Ovary (tissue), 9 donors: ENCODE data around the gene PDLIM7. TPM values are rescaled to one million over a fixed set of nuclear protein-coding genes. Genes with fewer than 3 reads are reported as not detected.

Source experiments
- DNase-seq, 5 donors: peaks; one replicate each; pipeline ENCODE4 v3.0.0-alpha.2; 2019 to 2020
- H3K27ac ChIP-seq, 2 donors: fragments of 200-600 bp; one replicate each; pipeline versions ENCODE4 v1.5.1 to v1.8.0; 2019 to 2022
- H3K27me3 ChIP-seq: fragments of 200-600 bp; one replicate; pipeline ENCODE4 v1.8.0; 2022
- H3K36me3 ChIP-seq: fragments of 200-600 bp; sonication (generic); one replicate; pipeline ENCODE4 v1.5.1; 2019
- H3K4me1 ChIP-seq: one replicate; pipeline ENCODE4 v1.8.1; 2013; ENCODE audit warnings: mild to moderate bottlenecking, moderate library complexity; ENCODE audit not compliant: insufficient read depth
- H3K4me3 ChIP-seq: fragments of 200-600 bp; sonication (generic); one replicate; pipeline ENCODE4 v1.5.1; 2017
- H3K9me3 ChIP-seq, 2 donors: fragments of 200-600 bp in 1 of 2; sonication (generic) in 1 of 2; one replicate each; pipeline versions ENCODE4 v1.5.1 to v1.8.1; 2013 to 2019; ENCODE audit warnings: mild to moderate bottlenecking in 1 of 2, moderate library complexity in 1 of 2
- EP300 ChIP-seq: sonication (generic); formaldehyde crosslinking; IDR thresholded peaks from one replicate; pipeline ENCODE4 v1.6.1; 2017; ENCODE audit warnings: antibody characterized with exemption
- POLR2A ChIP-seq: fragments of 450-650 bp; IDR thresholded peaks from one replicate; pipeline ENCODE4 v1.6.1; 2017; ENCODE audit warnings: antibody characterized with exemption, mild to moderate bottlenecking, moderate library complexity
- WGBS, 3 donors: extraction: QIAGEN DNeasy Blood & Tissue Kit in 1 of 3; methylation state at CpG; one replicate each; pipeline versions ENCODE4 v1.1.5 to v1.1.7; 2013 to 2017; 5-methylcytosine and 5-hydroxymethylcytosine counted together
- intact Hi-C, 4 donors: fragments of 100-400 bp; cut with DNase I; formaldehyde crosslinking; loops; one replicate each; pipeline versions ENCODE4 v1.11.0 to v1.15.1; 2022 to 2023
- polyA plus RNA-seq, 2 donors: library from polyadenylated mRNA; stranded (reverse); fragments of 200-250 nt in 1 of 2; fragments of 350-450 nt in 1 of 2; fragmentation: Illumina TruSeq in 1 of 2; extraction: RNeasy Lipid Tissue Mini Kit (QIAGEN cat#74804) in 1 of 2; gene quantifications; one replicate each; pipeline ENCODE4 v1.2.3, GENCODE V29; 2013 to 2014
- total RNA-seq, 7 donors: library from RNA; depleted of rRNA in 2 of 7; stranded (reverse); fragments of >200 nt in 2 of 7; fragmentation: NEBNext Ultra II Directional in 3 of 7; extraction: Animal tissue kit (Norgen Biotek cat#: 25700) in 3 of 7; gene quantifications; one replicate each; pipeline versions ENCODE4 v1.1.0 to v1.2.4, GENCODE V29; 2016 to 2023
- TF ChIP-seq, protein P1 (sequence below), 3 donors: fragments of 450-650 bp in 2 of 3; fragments of 200-600 bp in 1 of 3; IDR thresholded peaks; one replicate each; pipeline versions ENCODE4 v1.5.1 to v1.8.0; 2016 to 2022; ENCODE audit warnings: antibody characterized with exemption in 3 of 3, mild to moderate bottlenecking in 1 of 3
- donor health status: DM: no; HTN: no; CAD: no; lungs with moderate emphysema.
- donor health status: DM: no; HTN: no; CAD: no.
- donor health status: Bipolar disorder and iron deficiency.
- donor health status: DM: yes; HTN: yes; CAD: no.
- donor health status: DM: no; HTN: no; CAD: no.
- donor health status: DM: yes; HTN: yes; CAD: no.

PDLIM7 gene
- total and polyA plus RNA-seq, 9 donors: 25.7 to 243 (median 83.3) TPM

DNA sequence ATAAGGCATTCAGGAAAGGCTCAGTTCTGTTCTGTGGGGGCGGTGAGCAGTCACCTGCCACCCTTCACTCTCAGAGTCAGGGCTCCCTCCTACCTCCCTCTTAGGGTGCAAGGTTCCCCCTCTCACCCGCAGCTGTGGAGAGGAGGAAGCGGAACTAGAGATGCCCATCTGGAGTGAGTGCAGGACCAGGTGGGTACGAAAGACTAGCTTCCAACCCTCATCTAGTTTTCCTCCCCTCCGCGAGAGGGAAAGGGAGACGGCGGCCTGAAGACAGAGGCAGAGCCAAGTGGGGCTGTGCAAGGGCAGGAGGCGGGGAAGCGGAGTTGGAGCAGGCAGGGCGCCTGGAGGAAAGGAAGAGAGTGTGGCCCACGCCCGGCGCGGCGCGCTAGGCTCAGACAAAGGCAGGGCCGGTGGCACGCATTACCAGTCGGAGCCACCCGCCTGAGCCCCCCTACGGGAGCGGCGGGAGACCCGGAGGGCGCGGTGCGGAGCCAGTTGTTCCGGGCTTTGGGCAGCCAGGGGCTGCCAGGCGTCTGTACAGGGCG, 43.5 kb downstream of the PDLIM7 start:
- Histone ChIP-seq H3K27ac (no peak overlapping the region), H3K4me3 (peak overlapping the region; percentile 44), H3K27me3 (no peaks in the 10 kb centered on the region), H3K4me1 (peaks cover 7% of the 10 kb centered on the region), H3K9me3 (no peaks in the 10 kb centered on the region), H3K36me3 (no peaks in the 10 kb centered on the region)
- peak in 2 of 5 donors; percentile 62 to 68 for DNase-seq
- TF ChIP-seq, protein P1, sequence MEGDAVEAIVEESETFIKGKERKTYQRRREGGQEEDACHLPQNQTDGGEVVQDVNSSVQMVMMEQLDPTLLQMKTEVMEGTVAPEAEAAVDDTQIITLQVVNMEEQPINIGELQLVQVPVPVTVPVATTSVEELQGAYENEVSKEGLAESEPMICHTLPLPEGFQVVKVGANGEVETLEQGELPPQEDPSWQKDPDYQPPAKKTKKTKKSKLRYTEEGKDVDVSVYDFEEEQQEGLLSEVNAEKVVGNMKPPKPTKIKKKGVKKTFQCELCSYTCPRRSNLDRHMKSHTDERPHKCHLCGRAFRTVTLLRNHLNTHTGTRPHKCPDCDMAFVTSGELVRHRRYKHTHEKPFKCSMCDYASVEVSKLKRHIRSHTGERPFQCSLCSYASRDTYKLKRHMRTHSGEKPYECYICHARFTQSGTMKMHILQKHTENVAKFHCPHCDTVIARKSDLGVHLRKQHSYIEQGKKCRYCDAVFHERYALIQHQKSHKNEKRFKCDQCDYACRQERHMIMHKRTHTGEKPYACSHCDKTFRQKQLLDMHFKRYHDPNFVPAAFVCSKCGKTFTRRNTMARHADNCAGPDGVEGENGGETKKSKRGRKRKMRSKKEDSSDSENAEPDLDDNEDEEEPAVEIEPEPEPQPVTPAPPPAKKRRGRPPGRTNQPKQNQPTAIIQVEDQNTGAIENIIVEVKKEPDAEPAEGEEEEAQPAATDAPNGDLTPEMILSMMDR (IDR thresholded peaks at IDR 0.05): no peak
- TF ChIP-seq EP300 (no peak), POLR2A (no peak)
- intact Hi-C loops: loop anchor here (2.0 to 10.0 kb wide), 6 partner anchors 37 to 339 kb away; partner anchors contain the start of gene MXD3 (in 2 of the 4)
- WGBS, 3 donors: 8% methylated on average over 31 of the region's 31 CpGs

DNA sequence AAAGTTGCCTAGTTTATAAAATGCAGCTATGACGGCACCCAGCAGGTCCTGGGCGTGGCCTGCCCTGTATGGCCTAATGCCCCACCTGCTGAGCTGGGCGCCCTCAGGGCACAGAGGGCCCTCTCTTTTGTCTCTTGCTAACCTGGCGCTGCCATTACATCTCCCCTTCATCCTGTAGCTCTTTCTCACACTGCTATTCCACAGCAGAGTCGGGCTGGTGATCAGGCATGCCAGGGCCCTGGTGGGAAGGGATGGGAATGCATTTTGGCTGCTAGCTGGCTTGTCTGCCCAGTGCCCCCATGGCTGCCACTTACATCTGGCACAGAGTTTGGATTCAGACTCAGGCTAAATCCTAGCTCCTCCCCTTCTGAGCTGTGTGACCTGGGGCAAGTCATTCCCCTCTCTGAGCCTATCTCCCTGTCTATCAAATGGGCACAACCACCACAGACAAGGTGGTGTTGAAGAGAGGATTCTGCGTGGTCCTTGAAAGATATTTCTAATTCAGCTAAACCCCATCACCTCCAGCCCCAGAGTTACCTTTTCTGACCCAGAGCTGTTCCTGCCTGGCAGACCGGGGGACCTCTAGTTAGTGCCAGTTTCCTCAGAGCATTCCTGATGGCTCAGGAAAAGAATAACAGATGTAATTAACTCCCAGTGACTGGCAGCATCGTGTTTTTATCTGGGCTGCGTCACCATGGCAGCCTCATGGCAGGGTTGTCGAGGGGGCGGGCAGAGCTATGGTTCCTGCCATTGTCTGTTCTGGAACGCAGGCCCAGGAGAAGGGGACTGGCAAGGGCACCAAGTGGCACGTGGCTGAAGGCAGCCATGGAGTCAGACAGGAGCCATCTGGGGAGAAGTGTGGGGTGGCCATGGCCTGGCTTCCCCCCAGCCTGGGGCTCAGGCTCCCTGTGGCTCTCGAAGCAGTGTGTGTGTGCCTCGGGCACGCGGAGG, 44.4 kb downstream of the PDLIM7 start:
- H3K36me3 ChIP-seq: no peaks in the 10 kb centered on the region
- H3K27ac ChIP-seq: no peak overlapping the region
- H3K4me1 ChIP-seq: peaks cover 7% of the 10 kb centered on the region
- H3K27me3 ChIP-seq: no peaks in the 10 kb centered on the region
- H3K4me3 ChIP-seq: no peak overlapping the region
- WGBS, 3 donors: 83 to 92% (median 84%) methylated on average over 17 of the region's 17 CpGs
- no peaks in the 10 kb centered on the region for H3K9me3 ChIP-seq
- DNase-seq: no peak
- intact Hi-C loops: loop anchor here in 3 of 4 donors (5.0 to 10.0 kb wide), 4 partner anchors 36 to 338 kb away; partner anchors contain the start of gene MXD3 (in 2 of the 3)
- TF ChIP-seq POLR2A: no peak
- TF ChIP-seq EP300: no peak
- TF ChIP-seq, protein P1 (IDR thresholded peaks at IDR 0.05): no peak

DNA sequence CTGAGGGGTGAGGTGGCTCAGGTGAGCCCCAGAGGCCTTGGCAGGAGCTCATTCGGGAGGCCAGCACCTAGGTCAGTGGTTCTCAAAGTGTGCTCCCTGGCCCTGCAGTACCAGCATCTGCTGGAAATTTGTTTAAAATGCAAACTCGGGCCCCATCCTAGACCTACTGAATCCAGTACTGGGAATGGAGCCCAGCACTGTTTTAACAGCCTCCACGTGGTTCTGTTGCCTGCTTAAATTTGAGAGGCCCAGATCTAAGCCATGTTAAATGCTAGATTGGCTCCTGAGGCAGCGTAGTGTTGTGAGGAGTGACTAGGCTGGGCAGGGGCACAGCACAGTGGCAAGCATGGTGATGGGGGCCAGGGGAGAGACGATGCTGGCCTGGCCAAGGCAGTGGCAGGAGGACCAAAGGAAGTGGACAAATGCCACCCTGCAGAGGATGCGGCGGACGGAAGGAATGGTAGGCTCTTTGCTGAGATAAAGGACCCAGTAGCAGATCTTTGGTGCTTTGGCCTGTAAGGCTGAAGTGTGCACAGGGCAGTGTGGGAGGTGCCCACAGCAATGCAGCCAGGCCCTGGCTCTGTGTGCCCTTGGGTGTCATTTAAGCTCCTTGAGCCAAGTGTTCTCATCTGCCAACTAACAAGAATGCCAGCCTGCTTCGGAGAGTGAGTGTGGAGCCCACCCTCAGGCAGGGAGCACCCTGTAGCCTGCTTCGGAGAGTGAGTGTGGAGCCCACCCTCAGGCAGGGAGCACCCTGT, 46.6 kb downstream of the PDLIM7 start:
- no peaks in the 10 kb centered on the region for H3K36me3 ChIP-seq
- no peak overlapping the region for H3K4me3 ChIP-seq
- 84 to 85% (median 84%) methylated on average over 9 to 10 of the region's 10 CpGs for WGBS, 3 donors
- TF ChIP-seq POLR2A: no peak
- TF ChIP-seq EP300: no peak
- TF ChIP-seq, protein P1 (IDR thresholded peaks at IDR 0.05): no peak
- no peaks in the 10 kb centered on the region for H3K9me3 ChIP-seq
- H3K27ac ChIP-seq: no peak overlapping the region
- H3K27me3 ChIP-seq: no peaks in the 10 kb centered on the region
- DNase-seq: no peak
- peaks cover 13% of the 10 kb centered on the region for H3K4me1 ChIP-seq
- intact Hi-C loops: loop anchor here in 3 of 4 donors (5.0 to 10.0 kb wide), 4 partner anchors 34 to 336 kb away; partner anchors contain the start of gene MXD3 (in 2 of the 3)
